Subcutaneous abdominal adipose tissue (tissue), 5 donors: ENCODE measurements around the gene RNFT2.
"Not testable (repeated sequence)": the region's sequence is repeated elsewhere in the genome, so short reads cannot be mapped to it uniquely, and the experiment has no call there.

Experiments used
- H3K27ac ChIP-seq: one replicate; pipeline ENCODE4 v1.7.0; 2013; ENCODE audit warnings: low read depth, mild to moderate bottlenecking, inconsistent platforms, low read length, moderate library complexity
- H3K27me3 ChIP-seq, 5 donors: one replicate each; pipeline ENCODE4 v1.7.0; 2013; ENCODE audit warnings: low read length in 5 of 5, inconsistent platforms in 1 of 5; ENCODE audit not compliant: control insufficient read depth in 5 of 5, insufficient read depth in 4 of 5
- H3K36me3 ChIP-seq, 5 donors: one replicate each; pipeline ENCODE4 v1.7.0; 2013; ENCODE audit warnings: low read length in 5 of 5; ENCODE audit not compliant: control insufficient read depth in 5 of 5, insufficient read depth in 5 of 5
- H3K4me1 ChIP-seq, 5 donors: one replicate each; pipeline ENCODE4 v1.7.0; 2013; ENCODE audit warnings: low read length in 5 of 5, mild to moderate bottlenecking in 3 of 5, moderate library complexity in 1 of 5; ENCODE audit not compliant: control insufficient read depth in 5 of 5, insufficient read depth in 5 of 5
- H3K4me3 ChIP-seq, 5 donors: one replicate each; pipeline ENCODE4 v1.7.0; 2013; ENCODE audit warnings: low read length in 5 of 5, low read depth in 1 of 5
- H3K9ac ChIP-seq, 5 donors: one replicate each; pipeline ENCODE4 v1.7.0; 2013; ENCODE audit warnings: low read length in 5 of 5, mild to moderate bottlenecking in 4 of 5, moderate library complexity in 3 of 5
- H3K9me3 ChIP-seq, 5 donors: one replicate each; pipeline ENCODE4 v1.7.0; 2013; ENCODE audit warnings: low read length in 5 of 5; ENCODE audit not compliant: control insufficient read depth in 5 of 5
- donor health status: healthy.
- donor health status: healthy.
- donor health status: healthy.
- donor health status: healthy.
- donor health status: healthy.

Gene RNFT2

DNA sequence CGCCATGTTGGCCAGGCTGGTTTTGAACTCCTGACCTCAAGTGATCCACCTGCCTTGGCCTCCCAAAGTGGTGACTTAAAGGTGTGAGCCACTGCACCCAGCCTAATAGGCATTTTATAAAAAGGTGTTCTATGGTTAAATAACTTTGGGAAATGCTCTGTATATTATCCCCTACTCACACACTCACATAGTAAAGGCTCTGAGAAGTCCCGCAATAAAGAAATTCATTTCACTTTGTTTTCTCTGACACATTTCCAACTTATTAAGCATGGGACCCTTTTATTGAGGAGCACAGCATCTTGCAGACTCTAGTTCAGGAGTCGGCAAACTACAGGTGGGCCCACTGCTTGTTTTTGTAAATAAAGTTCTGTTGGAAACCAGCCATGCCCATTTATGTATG is 63.9 kb downstream of the RNFT2 start:
- H3K36me3 ChIP-seq, result no peaks in the 10 kb centered on the region
- no peak overlapping the region for H3K27ac ChIP-seq
- H3K9me3 ChIP-seq, result peaks cover 0 to 14% (median 12%) of the 10 kb centered on the region in 5 donors
- no peak overlapping the region for H3K4me3 ChIP-seq
- H3K4me1 ChIP-seq, result no peaks in the 10 kb centered on the region
- H3K27me3 ChIP-seq, result no peaks in the 10 kb centered on the region
- no peak overlapping the region for H3K9ac ChIP-seq

DNA sequence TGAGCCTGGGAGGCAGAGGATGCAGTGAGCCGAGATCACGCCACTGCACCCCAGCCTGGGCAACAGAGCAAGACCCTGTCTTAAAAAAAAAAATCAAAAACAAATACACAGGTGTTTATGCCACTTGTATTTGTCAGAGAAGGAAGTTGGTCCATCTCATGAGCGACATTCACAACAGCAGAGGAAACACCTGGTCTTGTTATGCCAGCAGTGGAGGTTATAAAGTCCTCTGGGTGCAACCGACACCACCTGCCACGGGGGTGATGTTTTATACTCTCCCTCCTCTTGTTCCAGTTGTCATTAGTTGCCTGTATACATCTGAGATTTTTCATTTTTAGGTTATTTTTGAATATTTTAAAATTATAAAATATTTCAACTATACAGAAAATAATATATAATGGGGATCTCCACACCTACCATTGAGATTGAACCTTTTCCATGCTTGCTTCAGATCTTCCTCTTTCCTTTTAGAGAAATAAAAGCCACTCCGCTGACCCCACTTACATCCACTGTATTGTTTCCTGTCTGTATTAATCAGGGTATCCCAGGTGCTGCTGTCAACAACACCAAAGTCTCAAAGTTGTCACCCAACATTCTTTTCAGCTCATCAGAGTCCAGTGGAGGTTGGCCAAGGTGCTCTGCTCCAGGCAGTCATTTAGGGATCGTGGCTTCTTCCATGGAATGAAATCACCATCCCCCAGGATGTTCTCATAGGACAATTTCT is 65.1 kb downstream of the RNFT2 start:
- H3K36me3 ChIP-seq, result no peaks in the 10 kb centered on the region
- H3K27me3 ChIP-seq, result no peaks in the 10 kb centered on the region
- no peak overlapping the region for H3K9ac ChIP-seq
- no peak overlapping the region for H3K4me3 ChIP-seq
- H3K4me1 ChIP-seq, result no peaks in the 10 kb centered on the region
- peaks cover 0 to 14% (median 10%) of the 10 kb centered on the region in 5 donors for H3K9me3 ChIP-seq
- H3K27ac ChIP-seq, result no peak overlapping the region

DNA sequence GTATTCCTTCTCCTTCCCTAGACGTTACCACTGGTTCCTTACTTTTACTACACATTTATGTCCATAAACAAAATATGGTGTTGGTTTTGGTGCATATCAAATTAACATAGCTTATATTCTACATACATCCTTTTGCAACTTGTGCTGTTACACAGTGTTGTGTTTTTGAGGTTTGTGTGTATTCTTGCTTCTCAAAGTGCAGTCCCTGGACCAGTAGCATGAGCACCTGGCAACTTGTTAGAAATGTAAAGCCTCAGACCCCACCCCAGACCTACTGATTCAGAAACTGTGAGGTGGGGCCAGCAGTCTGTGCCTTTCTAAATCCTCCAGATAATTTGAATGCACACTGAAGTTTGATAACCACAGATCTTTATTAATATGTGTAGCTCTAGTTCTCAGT is 65.9 kb downstream of the RNFT2 start:
- Histone ChIP-seq H3K4me1 (no peaks in the 10 kb centered on the region), H3K9me3 (peaks cover 0 to 9% (median 4%) of the 10 kb centered on the region in 5 donors), H3K9ac (no peak overlapping the region), H3K27me3 (no peaks in the 10 kb centered on the region), H3K36me3 (no peaks in the 10 kb centered on the region), H3K27ac (no peak overlapping the region), H3K4me3 (no peak overlapping the region)

DNA sequence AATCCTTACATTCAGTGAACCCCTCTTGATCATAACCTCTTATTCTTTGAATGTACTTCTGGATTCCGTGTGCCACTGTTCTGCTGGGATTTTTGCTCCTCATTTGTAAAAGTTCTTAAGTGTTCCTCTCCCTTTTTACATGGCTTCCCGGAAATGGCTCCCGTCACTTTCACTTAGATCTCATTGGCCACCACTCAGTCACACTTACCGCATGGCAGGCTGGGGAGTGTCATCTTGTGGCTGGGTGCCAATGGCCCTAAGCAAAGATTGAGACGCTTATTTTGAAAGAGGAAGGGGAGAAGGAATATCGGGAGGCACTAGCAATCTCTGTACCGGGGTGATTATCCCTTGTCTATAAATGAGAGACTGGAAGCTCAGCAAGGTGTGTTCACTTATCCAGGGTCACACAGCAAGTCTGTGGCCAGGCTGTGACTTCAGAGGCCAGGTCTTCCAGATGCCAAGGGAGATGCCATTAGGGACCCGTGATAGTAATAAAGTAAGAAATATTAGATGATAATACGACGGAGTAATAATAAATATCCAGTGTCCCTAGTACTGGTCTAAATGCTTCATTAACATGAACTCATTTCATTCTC is 68.8 kb downstream of the RNFT2 start:
- Histone ChIP-seq H3K27ac (no peak overlapping the region), H3K27me3 (no peaks in the 10 kb centered on the region), H3K36me3 (no peaks in the 10 kb centered on the region), H3K9me3 (peaks cover 0 to 3% (median 0%) of the 10 kb centered on the region in 5 donors), H3K9ac (no peak overlapping the region), H3K4me1 (no peaks in the 10 kb centered on the region), H3K4me3 (no peak overlapping the region)

DNA sequence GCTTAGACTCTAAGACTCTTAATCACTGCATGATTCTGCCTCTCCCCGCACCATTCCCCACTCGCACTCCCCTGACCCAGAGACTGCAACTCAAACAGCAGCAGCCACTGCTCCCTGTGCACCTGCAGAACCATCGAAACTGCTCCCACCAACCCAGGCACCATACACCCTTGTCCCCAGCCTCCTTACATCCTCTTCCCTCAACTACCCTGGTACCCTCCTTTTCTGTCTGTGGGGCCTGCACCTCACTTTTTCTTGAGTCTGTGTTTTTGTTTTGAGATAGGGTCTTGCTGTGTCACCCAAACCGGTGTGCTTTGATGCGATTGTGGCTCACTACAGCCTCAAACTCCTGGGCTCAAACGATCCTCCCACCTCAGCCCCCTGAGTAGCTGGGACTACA is 69.4 kb downstream of the RNFT2 start:
- Histone ChIP-seq H3K4me1 (no peaks in the 10 kb centered on the region), H3K27ac (no peak overlapping the region), H3K4me3 (no peak overlapping the region), H3K36me3 (no peaks in the 10 kb centered on the region), H3K27me3 (no peaks in the 10 kb centered on the region), H3K9ac (no peak overlapping the region), H3K9me3 (peaks cover 0 to 3% (median 0%) of the 10 kb centered on the region in 5 donors)

DNA sequence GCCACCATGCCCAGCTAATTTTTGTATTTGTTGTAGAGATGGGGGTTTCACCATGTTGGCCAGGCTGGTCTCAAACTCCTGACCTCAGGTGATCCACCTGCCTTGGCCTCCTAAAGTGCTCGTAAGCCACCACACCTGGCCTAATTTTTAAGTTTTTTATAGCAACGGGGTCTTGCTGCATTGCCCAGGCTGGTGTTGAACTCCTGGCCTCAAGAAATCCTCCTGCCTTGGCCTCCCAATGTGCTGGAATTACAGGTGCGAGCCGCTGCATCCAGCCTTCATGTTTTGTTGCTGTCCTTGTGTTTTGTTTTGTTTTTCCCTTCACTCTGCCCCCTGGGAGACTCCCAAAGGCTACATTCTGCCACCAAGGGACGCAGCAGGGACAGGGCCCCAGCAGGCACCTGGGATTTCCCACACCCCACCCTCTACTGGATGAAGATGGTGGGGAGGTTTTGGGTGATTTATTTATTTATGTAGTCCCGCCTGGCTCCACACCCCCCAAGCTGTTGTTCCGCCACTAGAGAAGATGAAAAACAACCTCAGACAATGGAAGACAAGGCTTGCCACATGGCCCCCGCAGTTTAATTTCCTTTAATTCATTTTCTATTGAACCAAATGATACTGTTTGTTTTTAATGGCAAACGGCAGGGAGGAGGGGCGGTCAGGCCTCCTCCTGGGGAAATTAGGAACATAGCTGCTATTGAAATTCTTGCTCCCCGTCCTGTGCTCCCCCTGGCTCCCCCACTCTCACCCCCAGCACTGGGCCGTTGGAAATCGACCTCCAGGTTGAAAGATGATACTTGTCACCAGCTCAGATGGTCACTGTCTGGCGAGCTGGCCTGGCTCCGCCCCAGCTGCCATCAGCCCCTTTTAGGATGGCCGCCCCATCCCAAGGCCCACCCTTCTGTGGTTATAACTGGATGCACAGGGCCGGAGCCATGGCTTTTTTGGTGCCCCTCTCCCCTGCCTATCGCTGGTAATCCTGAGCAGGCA is 70.3 kb downstream of the RNFT2 start:
- Histone ChIP-seq H3K9me3 (peaks cover 0 to 3% (median 0%) of the 10 kb centered on the region in 5 donors), H3K27ac (no peak overlapping the region), H3K9ac (no peak overlapping the region), H3K4me3 (no peak overlapping the region), H3K36me3 (no peaks in the 10 kb centered on the region), H3K27me3 (no peaks in the 10 kb centered on the region), H3K4me1 (no peaks in the 10 kb centered on the region)

DNA sequence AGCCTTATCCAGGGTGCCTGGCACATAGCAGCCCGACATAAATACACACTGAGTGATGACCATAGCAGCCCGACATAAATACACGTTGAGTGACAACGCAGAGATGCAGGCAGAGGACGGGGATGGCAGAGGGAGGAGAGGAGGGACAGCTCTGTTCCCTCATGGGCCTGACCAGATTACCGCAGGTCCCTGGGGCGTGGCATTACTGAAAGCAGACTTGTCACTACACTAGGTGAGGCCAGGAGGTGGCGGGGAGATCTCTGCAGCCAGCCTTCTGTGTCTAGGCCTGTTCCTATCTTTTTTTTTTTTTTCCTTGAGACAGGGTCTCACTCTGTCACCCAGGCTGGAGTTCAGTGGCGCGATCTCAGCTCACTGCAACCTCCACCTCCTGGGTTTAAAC is 74.1 kb downstream of the RNFT2 start:
- no peaks in the 10 kb centered on the region for H3K27me3 ChIP-seq
- no peak overlapping the region for H3K9ac ChIP-seq
- H3K27ac ChIP-seq, result no peak overlapping the region
- no peaks in the 10 kb centered on the region for H3K36me3 ChIP-seq
- H3K9me3 ChIP-seq, result no peaks in the 10 kb centered on the region
- no peak overlapping the region for H3K4me3 ChIP-seq
- no peaks in the 10 kb centered on the region for H3K4me1 ChIP-seq

DNA sequence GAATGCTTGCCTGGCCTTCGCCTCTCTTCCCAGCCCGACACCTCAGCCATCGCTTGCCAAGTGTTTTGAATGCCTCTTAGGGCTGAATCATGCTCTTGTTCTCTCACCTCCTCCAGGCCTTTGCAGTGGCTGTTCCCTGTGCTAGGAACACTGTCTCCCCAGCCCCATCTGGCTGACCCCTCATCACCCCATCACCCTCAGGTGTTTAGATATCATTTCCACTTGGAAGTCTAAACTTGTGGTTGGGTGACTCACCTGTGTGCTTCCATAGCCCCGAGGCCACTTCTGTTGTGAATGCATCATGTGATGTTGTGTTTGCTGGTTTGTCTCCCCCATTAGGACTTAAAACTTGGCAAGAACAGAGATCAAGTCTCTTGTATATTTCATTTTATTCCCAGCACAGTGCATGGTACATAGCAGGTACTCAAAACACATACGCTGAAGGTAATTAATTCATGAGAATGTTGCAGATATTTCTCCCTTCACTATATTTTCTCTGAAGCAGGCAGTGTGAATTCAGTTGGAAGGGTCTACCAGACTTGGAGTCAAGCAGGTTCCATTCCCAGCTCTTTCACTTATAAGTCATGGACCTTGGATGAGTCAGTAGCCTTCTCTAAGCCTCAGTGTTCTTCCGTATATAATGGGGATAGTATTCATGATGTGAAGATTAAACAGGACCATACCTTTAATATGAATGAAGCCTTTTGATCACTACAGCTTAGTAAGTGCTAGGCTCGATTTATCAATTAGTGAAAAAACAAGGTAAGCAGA is 75.3 kb downstream of the RNFT2 start:
- Histone ChIP-seq H3K4me1 (peaks cover 0 to 7% (median 7%) of the 10 kb centered on the region in 5 donors), H3K9ac (no peak overlapping the region), H3K36me3 (no peaks in the 10 kb centered on the region), H3K27me3 (no peaks in the 10 kb centered on the region), H3K27ac (no peak overlapping the region), H3K4me3 (no peak overlapping the region), H3K9me3 (no peaks in the 10 kb centered on the region)

DNA sequence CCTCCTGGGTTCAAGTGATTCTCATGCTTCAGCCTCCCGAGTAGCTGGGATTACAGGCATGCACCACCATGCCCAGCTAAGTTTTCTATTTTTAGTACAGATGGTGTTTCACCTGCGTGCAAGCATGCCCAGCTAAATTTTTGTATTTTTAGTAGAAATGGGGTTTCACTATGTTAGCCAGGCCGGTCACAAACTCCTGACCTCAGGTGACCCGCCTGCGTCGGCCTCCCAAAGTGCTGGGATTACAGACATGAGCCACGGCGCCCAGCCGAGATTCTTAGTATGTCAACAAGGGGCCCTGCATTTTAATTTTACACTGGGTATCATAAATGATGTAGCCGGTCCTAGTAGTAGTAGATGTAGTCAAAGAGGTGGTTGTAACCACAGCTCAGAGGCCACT is 76.7 kb downstream of the RNFT2 start:
- not testable (repeated sequence) for H3K27ac ChIP-seq, H3K9ac ChIP-seq, H3K9me3 ChIP-seq, H3K4me3 ChIP-seq, H3K36me3 ChIP-seq, H3K27me3 ChIP-seq
- peaks cover 0 to 16% (median 13%) of the 10 kb centered on the region in 5 donors for H3K4me1 ChIP-seq
